Activated CD4-positive, CD25-positive, alpha-beta regulatory T cell treated with anti-CD3 and anti-CD28 coated beads, Interleukin-2, amount 50 U/mL, for 24 hours (primary cell): ENCODE measurements around the gene SLIT1.

Experiments
- ATAC-seq, 2 donors: fragments of 150-1000 bp; cut with Tn5 transposase; one replicate each; pipeline ENCODE4 v1.10.0; 2021; ENCODE audit warnings: mild to moderate bottlenecking in 1 of 2, moderate library complexity in 1 of 2

The SLIT1 gene

GRCh38 chr10:97060441-97061084, 125.2 kb downstream of the SLIT1 start:
- ATAC-seq: no peak

DNA sequence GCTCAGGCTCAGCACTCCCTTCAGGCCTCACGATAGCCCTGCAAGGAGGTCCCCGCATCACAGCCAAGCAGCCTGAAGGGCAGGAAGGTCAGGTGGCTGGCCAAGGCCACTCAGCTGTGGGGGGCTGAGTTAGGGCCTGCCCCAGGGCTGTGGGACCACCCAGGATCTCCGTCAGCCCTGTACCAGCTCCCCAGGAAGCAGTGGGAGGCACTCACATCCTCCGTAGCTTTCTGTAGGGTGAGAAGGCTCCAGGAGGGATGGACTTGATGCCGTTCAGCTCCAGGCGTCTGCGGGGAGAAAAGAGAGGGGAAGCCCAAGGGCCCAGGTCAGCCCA, 125.9 kb downstream of the SLIT1 start:
- ATAC-seq: no peak

DNA sequence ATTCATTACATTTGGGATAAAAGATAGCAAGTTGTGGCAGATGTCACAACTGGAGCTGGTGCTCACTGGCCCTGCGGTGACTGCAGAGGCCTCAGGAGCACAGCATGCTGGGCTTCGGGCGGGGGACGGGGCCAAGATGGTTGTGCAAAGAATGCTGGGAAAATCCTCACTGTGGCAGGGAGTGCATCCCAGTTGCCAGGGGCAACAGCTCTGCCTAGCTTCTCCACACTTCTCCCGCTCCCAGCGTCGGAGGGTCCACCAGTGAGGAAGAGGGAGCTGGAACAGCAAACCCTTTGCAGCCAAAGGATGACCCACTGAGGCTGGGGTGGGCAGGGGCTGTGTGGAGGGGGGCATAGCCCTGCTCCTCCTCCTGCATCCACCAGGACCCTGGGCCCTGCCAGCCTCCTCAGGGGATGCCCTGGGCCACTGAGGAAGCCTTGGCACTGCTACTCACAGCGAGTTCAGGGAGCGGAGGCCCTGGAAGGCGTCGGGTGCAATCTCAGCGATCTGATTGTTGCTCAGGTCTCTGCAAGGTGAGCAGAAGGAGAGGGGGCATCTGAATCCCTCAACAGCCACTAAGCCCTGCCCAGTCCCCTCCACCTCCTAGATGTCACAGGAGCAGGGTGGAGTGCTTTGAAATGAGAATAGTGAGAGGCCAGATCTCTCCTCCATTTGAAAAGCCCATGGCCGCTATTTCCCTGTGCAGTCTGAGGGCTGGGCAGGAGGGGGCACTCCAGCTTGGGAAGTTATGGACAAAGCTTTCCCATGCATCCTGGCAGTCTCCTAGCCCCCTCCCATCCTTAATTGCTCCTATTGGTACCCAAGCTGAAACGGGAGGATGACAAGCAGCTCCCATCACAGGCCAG, 126.5 kb downstream of the SLIT1 start:
- no peak for ATAC-seq

GRCh38 chr10:97058521-97058920, 127.2 kb downstream of the SLIT1 start:
- no peak for ATAC-seq

DNA sequence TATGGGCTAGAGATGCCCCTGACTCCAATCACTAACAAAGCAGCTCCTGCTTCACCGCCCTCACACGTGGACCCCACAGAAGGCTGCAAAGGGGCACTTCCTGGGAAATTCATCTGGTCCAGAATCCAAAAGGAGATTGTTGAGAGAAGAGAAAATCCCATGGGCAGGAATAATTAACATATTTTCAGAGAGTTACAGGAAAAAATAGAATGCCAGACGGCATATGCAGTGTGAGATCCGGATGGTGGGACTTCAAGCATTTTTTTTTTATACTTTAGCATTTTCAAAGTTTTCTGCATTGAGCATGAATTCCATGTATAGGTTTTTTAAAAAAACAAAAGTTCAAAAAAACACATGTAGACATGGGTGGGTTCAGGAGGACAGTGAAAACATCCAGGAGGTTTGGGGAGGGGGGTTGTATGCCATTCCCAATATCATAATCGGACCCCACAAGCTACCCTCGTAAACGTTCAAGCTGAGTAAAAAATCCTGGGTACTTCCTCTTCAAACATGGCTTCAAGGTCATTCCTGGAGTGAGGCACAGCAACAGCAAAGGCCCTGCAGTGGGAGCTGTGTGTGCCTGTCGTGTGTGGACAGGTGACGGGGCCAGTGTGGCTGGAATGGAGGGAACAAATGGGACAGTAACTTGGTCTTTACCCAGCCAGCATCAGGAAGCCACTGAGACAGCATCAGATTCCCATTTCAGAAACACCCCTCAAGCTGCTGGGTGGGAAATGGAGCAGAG, 128.1 kb downstream of the SLIT1 start:
- ATAC-seq: no peak

- no peak for ATAC-seq
Measured at GRCh38 chr10:97056003-97056630, 129.6 kb downstream of the SLIT1 start.

DNA sequence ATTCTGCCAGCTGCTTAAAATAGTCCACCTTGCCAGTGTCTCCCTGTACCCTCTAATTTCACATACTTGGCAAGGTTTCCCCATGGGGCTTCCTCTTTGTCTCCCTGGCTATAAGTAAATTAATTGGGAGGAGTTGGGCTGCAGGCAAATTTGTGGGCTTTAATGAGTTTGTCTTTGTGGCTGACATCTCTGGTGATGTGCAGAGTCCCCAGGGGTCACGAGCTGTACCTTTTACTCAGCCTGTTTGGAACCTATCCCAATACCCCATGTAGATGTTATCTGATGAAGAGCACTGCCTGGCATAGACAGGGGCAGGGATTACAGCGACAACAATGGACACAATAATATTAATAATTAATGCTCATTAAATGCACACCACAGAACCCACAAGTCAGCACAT, 132.5 kb downstream of the SLIT1 start:
- ATAC-seq: no peak

GRCh38 chr10:97050956-97051496, 134.7 kb downstream of the SLIT1 start:
- peak in 1 of 2 donors; percentile 56 for ATAC-seq

- ATAC-seq: no peak
Measured at GRCh38 chr10:97050205-97050745, 135.5 kb downstream of the SLIT1 start.

DNA sequence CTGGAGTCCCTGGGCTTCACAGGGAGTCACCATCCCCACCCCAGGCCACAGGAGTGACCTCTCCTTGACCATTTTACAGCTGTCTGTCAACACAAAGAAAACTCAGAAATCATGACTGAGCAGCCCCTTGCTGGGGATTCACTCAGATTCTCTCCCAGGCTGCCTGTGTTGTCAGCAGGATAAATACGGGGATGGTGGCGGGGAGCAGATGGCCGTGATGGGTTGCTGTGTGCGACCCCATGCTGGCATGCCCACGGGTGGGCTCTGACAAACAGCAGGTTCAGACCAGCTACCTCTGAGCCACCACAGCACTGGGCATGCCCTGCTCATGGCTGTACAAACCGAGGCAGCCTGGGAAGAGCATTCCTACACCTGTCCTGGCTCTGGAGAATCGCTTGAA, 136.1 kb downstream of the SLIT1 start:
- ATAC-seq: no peak

GRCh38 chr10:97048649-97049427, 136.9 kb downstream of the SLIT1 start:
- no peak for ATAC-seq

DNA sequence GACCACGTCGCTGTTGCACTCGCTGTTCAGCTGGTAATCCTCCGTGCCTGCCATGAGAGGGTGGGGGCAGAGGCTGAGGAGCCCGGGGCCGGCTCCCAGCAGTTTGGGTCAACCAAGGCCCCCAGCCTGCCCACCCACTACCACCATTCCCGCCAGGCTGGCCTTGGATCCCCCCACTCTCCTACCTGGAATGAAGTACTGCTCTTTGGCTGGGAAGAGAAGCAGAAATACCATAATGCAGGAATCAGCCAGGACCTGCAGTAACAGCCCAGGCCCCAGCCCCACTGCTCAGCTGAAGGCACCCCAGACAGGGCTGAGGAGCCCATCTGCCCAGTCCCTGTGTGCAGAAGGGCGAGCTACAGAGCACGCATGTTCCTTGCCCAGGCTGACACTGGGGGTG, 138.0 kb downstream of the SLIT1 start:
- ATAC-seq: no peak

GRCh38 chr10:97047083-97047736, 138.5 kb downstream of the SLIT1 start:
- no peak for ATAC-seq

DNA sequence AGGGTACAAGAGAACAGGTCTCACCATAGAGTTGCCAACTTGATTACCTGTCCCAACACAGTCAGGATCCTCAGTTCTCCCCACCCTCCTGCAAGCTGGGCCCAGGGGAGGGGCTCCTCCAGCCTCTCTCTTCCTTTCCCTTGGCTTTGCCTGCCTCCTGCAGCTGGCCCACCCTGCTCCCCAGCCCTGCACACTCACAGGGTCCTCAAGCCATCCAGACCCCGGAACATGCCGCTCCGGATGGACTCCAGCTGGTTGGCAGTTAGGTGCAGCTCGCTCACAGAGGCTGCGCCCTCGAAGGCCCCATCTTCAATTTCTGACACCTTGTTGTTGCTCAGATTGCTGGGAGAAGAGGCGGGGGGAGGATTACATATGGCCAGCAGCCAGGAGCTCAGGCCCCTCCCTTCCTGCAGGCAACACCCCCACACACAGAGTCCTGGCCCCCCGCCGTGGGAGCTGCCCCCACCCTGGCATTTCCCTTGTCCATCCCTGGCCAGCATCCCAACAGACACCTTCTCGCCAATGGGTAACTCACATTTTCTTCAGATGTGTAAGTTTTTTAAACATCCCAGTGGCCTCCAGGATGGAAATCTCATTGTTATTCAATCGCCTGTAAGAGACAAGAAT, 139.2 kb downstream of the SLIT1 start:
- no peak for ATAC-seq

- no peak for ATAC-seq
Measured at GRCh38 chr10:97043563-97043855, 142.2 kb downstream of the SLIT1 start.

DNA sequence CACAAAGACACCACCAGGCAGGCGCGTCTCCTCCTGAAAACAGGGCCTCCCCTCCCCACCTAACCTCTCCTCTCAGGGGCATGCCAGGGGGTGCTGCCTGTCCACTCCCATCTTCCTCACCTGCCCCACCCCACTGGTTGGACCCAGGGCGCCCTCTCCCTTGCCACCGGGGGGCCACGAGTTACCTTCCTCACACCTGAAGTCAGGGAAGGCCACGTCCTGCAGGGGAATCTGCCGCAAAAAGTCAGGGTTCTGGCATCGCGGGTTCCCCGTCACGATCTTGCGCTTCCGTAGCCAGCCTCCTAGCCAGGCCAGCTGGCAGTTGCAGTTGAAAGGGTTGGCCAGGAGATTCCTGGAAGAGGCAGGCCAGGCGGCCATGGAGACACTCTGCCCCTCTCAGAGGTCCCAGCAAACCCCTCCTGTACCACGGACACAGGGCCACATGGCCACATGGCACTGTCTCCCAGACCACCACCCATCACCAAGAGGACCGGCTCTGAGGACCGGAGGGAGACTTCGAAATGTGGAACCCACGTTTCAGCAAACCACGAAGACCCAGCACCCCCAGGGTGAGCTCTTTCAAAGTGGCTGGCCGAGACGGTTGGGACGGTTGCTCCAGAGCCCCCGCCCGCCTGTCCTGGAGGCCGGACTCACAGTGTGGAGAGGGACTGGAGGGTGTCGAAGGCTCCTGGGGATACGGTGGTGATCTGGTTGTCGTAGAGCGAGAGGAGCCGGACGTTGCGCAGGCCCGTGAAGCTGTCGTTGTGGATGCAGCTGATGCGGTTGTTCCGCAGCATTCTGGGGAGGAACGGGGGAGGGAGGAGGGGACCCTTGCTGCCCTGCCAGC, 142.8 kb downstream of the SLIT1 start:
- no peak for ATAC-seq

DNA sequence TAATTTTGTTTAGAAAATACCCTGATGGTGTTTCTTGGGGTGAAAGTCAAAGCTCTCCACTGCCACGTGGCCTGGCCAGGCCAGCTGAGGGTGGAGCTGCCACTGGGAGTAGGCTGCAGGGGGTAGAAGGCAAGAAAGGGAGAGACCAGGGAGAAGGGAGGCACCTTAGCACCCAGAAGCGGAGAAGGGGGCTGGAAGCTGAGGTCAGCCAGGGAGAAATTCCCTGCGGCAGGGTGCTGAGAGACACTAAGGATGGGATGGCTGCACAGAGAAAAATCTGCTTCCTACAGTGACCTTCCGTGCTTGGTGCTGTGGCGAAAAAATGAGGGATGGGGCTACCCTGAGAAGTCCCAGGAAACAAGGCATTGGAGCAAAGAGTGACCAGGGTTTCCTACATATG, 143.7 kb downstream of the SLIT1 start:
- no peak for ATAC-seq

- no peak for ATAC-seq
Measured at GRCh38 chr10:97040706-97041105, 145.1 kb downstream of the SLIT1 start.

DNA sequence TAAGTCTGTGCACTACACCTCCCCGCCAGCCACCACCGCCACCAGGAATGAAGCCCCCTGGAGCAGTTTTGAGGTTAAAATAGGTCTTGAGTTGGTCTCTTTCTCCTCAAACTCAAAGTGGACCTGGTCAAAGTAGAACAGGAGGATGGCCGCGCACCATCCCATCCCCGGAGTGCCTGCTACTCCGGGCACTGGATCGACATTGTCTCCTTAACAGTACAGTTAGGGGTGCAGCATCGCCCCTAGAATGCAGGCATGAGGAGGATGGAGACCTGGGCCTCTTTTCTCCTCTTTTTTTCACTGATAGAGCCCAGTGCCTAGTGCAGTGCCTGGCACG, 145.5 kb downstream of the SLIT1 start:
- ATAC-seq: no peak
